Measurements from ENCODE around the gene MR1.
"Not testable (repeated sequence)": the region's sequence is repeated elsewhere in the genome, so short reads cannot be mapped to it uniquely, and the experiment has no call there.

The MR1 gene

DNA sequence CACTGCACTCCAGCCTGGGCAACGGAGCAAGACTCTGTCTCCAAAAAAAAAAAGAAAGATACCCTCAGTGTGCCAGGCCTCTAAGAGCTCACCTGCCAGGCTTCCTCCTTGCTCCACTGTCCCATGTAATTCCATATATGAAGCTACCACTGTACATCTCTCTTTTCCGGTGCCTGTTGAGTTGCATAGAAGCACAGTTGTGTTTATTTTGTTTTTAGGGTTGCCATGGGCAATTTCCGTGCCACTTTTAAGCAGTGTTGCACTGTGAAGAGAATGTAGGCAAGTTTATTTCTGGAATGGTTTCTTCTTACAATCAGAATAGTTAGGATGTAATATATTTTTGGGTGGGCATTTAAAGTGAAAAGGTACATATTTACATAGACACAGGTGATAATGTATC is 23.3 kb downstream of the MR1 start:
- Histone ChIP-seq H3K4me1 (ENCODE audit: control insufficient read depth, insufficient read depth, low read length) (peaks cover 2% of the 10 kb centered on the region), H3K9me3 (replicated peaks; ENCODE audit: low read length) (no peaks in the 10 kb centered on the region), H3K4me2 (ENCODE audit: low read length) (no peak overlapping the region), H3K27me3 (ENCODE audit: control insufficient read depth, insufficient read depth, low read length) (no peaks in the 10 kb centered on the region), H3K36me3 (ENCODE audit: insufficient read depth, low read length) (no peaks in the 10 kb centered on the region), H3K4me3 (ENCODE audit: low read length) (no peak overlapping the region), H3K9ac (ENCODE audit: low read depth, low read length) (no peak overlapping the region)

DNA sequence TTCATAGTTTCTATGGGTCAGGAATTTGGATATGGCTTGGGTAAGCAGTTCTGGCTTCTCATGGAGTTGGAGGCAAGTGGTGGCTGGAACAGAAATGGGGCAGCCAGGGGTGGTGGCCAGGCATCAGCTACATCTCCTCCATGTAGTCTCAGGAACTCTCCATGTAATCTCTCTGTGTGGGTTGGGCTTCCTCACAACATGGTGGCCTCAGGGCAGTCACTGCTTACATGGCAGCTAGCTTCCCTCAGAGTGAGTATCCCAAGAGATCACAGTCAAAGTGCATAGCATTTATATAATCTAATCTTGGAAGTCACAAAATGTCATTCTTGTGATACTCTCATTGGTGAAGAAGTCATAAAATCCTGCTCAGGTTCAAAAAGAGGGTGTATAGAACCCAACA is 25.7 kb downstream of the MR1 start:
- H3K9ac ChIP-seq (ENCODE audit: low read depth, low read length): no peak overlapping the region
- H3K4me2 ChIP-seq (ENCODE audit: low read length): no peak overlapping the region
- H3K9me3 ChIP-seq (replicated peaks; ENCODE audit: low read length): no peaks in the 10 kb centered on the region
- H3K4me1 ChIP-seq (ENCODE audit: control insufficient read depth, insufficient read depth, low read length): peaks cover 13% of the 10 kb centered on the region
- no peaks in the 10 kb centered on the region for H3K27me3 ChIP-seq (ENCODE audit: control insufficient read depth, insufficient read depth, low read length)
- no peaks in the 10 kb centered on the region for H3K36me3 ChIP-seq (ENCODE audit: insufficient read depth, low read length)
- H3K4me3 ChIP-seq (ENCODE audit: low read length): no peak overlapping the region

DNA sequence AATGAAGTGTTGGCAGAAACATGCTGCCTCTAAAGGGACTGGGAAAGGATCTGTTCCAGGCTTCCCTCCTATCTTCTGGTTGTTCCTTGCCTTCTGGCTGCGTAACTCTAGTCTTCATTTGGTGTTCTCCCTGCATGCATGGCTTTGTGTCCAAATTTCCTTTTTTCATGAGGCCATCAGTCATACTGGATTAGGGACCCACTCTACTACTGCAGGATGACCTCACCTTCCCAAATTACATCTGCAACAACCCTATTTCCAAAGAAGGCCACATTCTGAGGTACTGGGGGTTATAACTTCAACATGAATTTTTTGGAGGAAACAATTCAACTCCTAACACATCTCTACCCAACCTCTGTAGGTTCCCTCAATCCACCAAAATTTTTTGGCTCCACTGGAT is 26.3 kb downstream of the MR1 start:
- Histone ChIP-seq H3K4me2 (ENCODE audit: low read length) (no peak overlapping the region), H3K9me3 (replicated peaks; ENCODE audit: low read length) (no peaks in the 10 kb centered on the region), H3K4me3 (ENCODE audit: low read length) (no peak overlapping the region), H3K27me3 (ENCODE audit: control insufficient read depth, insufficient read depth, low read length) (no peaks in the 10 kb centered on the region), H3K9ac (ENCODE audit: low read depth, low read length) (no peak overlapping the region), H3K36me3 (ENCODE audit: insufficient read depth, low read length) (no peaks in the 10 kb centered on the region), H3K4me1 (ENCODE audit: control insufficient read depth, insufficient read depth, low read length) (peaks cover 13% of the 10 kb centered on the region)

DNA sequence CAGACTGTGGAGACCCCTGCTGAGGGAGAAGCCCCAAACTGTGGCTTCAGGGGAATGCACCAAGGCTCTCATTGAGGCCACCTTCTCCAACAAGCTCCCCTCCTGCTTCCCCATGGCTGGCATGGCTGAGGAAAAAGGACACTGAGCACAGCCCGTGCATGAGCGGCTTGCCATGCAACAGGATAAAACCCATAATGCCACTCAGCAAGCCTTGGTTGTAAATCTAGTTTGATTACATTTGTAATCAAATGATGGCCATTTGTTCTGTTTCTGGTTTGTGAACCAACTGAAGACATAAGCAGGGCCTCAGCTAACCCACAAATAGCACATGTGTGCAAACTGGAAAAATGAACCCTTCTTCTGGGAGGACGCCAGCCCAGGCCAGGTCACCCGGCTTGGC is 27.2 kb downstream of the MR1 start:
- H3K36me3 ChIP-seq (ENCODE audit: insufficient read depth, low read length); H3K4me3 ChIP-seq (ENCODE audit: low read length); H3K4me2 ChIP-seq (ENCODE audit: low read length); H3K9ac ChIP-seq (ENCODE audit: low read depth, low read length); H3K27me3 ChIP-seq (ENCODE audit: control insufficient read depth, insufficient read depth, low read length); H3K9me3 ChIP-seq (replicated peaks; ENCODE audit: low read length): not testable (repeated sequence)
- peaks cover 13% of the 10 kb centered on the region for H3K4me1 ChIP-seq (ENCODE audit: control insufficient read depth, insufficient read depth, low read length)

DNA sequence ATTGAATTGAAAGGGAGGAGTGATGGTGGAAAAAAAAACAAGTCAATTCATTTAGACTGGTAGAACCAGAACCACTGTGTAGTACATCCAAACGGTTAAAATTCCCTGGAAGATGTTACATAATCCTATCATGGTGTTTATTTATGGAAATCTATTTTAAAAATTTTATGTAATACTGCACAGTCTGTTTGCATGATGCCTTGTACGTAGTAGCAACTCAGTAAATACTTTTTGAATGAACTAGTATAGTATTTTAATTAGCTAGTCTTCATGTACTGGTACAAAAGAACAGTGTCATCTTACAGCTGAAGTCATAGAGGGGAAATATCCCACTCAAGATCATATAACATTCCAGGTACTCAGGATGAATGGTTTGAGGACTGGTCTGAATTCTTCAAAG is 27.7 kb downstream of the MR1 start:
- Histone ChIP-seq H3K9me3 (replicated peaks; ENCODE audit: low read length) (no peaks in the 10 kb centered on the region), H3K4me2 (ENCODE audit: low read length) (no peak overlapping the region), H3K36me3 (ENCODE audit: insufficient read depth, low read length) (no peaks in the 10 kb centered on the region), H3K27me3 (ENCODE audit: control insufficient read depth, insufficient read depth, low read length) (no peaks in the 10 kb centered on the region), H3K4me1 (ENCODE audit: control insufficient read depth, insufficient read depth, low read length) (peaks cover 13% of the 10 kb centered on the region), H3K9ac (ENCODE audit: low read depth, low read length) (no peak overlapping the region), H3K4me3 (ENCODE audit: low read length) (no peak overlapping the region)

DNA sequence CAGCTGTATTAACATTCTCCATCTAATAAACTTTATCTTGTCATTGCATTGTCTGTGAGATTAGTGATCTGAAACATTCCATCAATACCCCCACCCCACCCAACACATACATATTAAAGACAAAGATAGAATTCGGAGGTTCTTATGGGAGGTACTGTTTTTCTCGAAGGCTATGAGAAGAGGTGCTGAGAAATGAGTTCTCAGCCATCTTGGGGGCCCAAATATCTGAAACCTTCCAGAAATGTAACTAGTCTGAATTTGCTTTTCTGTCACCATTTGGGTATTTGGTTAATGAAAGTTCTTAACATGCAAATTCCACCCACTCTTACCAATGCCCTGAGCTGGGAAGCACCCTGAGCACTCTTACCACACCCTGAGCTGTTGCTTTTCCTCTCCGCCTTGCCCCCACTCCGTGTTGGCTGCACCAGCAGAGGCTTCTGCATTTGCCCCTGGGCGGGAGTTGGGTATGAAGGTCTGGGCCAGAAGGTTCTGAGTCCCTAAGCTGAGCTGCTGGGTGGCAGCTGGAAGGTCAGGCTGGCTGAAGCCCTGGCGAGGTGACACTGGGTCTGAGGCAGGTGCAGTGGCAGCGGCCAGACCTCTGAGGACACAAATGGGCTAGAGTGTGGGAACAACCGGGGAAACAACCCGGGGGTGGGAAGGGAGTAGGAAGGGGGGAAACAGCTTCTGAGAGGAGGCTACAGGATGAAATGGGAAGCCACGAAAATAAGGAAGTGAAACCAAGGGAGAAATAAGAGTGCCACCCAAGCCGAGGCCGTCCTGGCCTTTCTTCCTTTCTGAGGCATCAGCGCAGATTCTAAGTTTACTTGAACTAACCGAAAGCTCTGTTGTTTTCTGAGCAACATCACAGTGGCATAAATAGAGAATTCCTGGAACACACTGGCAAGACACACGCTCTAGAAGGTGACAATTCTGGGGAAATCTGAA is 28.4 kb downstream of the MR1 start:
- Histone ChIP-seq H3K4me3 (ENCODE audit: low read length) (peak overlapping the region; percentile 43), H3K27me3 (ENCODE audit: control insufficient read depth, insufficient read depth, low read length) (no peaks in the 10 kb centered on the region), H3K4me1 (ENCODE audit: control insufficient read depth, insufficient read depth, low read length) (peaks cover 13% of the 10 kb centered on the region), H3K4me2 (ENCODE audit: low read length) (peak overlapping the region; percentile 73), H3K9ac (ENCODE audit: low read depth, low read length) (peak overlapping the region; percentile 57), H3K9me3 (replicated peaks; ENCODE audit: low read length) (no peaks in the 10 kb centered on the region), H3K36me3 (ENCODE audit: insufficient read depth, low read length) (no peaks in the 10 kb centered on the region)

DNA sequence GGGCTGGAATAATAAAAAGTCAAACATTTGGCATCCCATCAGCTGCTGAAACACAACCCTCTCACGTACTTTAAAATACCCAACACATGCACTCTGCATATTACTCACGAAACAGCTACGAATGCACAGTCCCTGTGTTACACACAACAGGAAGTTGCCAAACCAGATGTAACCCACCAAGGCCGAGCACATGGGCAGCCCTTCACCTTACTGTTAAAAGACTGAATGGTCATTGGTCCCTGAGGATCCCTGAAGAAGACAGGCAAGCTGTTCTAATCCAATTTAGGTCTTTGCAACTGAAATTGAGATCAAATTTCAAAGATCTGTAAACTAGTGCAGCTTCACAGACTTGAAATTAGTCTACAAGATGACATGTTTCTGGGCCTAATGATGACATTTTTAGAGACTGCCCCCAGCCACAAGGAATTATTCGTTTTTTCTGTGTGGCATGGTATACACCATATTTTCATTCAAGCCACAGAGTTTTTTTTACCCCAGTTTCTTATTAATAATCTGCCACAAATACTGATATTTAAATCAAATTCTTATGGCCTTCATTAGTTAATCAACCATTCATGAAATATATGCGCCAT is 29.1 kb downstream of the MR1 start:
- Histone ChIP-seq H3K9ac (ENCODE audit: low read depth, low read length) (peak overlapping the region; percentile 57), H3K4me3 (ENCODE audit: low read length) (peak overlapping the region; percentile 43)

DNA sequence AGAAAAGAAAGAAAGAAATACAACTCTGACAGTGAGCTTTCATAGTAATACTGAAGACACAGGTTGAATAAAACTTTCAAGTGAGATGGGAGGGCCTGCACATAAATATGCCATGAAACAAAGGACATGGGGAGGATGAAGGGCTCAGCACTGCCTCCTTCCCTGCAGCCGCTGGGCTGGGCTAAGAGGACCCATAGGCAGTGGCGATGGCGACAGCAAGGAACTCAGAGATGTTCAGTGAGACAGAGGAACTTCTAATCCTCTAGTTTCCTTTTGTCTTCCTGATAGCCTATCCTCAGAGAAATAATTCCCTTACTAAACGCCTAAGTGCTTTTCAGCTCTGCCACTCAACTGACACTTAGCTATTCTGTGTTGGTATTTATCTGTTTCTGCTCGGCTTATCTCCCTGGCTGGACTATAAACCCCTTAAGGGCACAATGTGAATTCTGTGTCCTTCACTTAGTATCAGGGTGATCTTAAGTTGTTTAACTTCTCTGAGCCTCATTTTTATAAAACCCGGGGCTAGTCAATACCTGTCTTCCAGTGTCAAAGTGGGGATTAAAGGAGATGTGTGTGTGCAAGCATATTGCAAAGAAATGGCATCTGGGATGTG is 30.3 kb downstream of the MR1 start:
- Histone ChIP-seq H3K36me3 (ENCODE audit: insufficient read depth, low read length) (no peaks in the 10 kb centered on the region), H3K9ac (ENCODE audit: low read depth, low read length) (no peak overlapping the region), H3K4me2 (ENCODE audit: low read length) (no peak overlapping the region), H3K4me1 (ENCODE audit: control insufficient read depth, insufficient read depth, low read length) (peaks cover 13% of the 10 kb centered on the region), H3K9me3 (replicated peaks; ENCODE audit: low read length) (no peaks in the 10 kb centered on the region), H3K4me3 (ENCODE audit: low read length) (no peak overlapping the region), H3K27me3 (ENCODE audit: control insufficient read depth, insufficient read depth, low read length) (no peaks in the 10 kb centered on the region)

More for the DNA sequence above, 29.1 kb downstream of the MR1 start:
- Histone ChIP-seq H3K4me2 (ENCODE audit: low read length) (peak overlapping the region; percentile 73), H3K36me3 (ENCODE audit: insufficient read depth, low read length) (no peaks in the 10 kb centered on the region), H3K4me1 (ENCODE audit: control insufficient read depth, insufficient read depth, low read length) (peaks cover 13% of the 10 kb centered on the region), H3K27me3 (ENCODE audit: control insufficient read depth, insufficient read depth, low read length) (no peaks in the 10 kb centered on the region), H3K9me3 (replicated peaks; ENCODE audit: low read length) (no peaks in the 10 kb centered on the region)

DNA sequence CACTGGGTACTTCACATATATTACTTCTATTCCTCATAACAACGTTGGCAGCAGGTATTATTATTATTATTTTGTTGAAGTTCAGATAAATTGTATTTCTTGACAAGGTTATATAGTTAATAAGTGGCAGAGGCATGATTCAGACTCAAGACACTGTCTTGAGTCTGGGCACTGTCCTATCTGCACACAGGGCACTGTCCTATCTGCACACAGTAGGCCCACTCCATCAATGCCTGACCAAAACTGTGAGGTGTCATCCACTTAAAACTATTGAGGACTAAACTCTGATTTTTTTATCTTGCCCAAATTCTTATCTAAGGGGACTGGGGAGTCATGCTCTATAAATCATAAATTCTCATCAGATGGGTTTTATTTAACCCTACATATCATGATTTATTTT is 30.9 kb downstream of the MR1 start:
- Histone ChIP-seq H3K4me1 (ENCODE audit: control insufficient read depth, insufficient read depth, low read length) (peaks cover 13% of the 10 kb centered on the region), H3K36me3 (ENCODE audit: insufficient read depth, low read length) (no peaks in the 10 kb centered on the region), H3K9ac (ENCODE audit: low read depth, low read length) (no peak overlapping the region), H3K4me3 (ENCODE audit: low read length) (no peak overlapping the region), H3K27me3 (ENCODE audit: control insufficient read depth, insufficient read depth, low read length) (no peaks in the 10 kb centered on the region), H3K9me3 (replicated peaks; ENCODE audit: low read length) (no peaks in the 10 kb centered on the region), H3K4me2 (ENCODE audit: low read length) (no peak overlapping the region)

DNA sequence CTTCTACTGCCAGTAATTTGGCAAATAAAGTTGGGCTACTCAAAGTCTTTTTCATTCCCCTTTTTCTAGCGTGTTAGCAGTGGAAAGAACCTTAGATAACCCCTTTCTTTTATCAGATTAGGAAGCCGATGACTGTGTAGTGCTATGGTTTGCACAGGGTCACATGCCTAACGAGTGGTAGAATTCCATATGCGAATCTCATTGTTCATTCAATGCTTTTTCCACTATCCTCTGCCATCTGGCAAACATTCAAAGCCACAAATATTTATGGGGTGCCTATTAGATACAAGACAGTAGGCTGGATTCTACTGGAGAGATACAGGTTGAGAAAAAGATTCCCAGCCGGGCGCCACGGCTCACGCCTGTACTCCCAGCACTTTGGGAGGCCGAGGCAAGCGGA is 39.9 kb downstream of the MR1 start:
- H3K4me1 ChIP-seq (ENCODE audit: control insufficient read depth, insufficient read depth, low read length): peaks cover 19% of the 10 kb centered on the region
- H3K4me3 ChIP-seq (ENCODE audit: low read length): no peak overlapping the region
- no peaks in the 10 kb centered on the region for H3K27me3 ChIP-seq (ENCODE audit: control insufficient read depth, insufficient read depth, low read length)
- no peak overlapping the region for H3K4me2 ChIP-seq (ENCODE audit: low read length)
- no peaks in the 10 kb centered on the region for H3K9me3 ChIP-seq (replicated peaks; ENCODE audit: low read length)
- no peak overlapping the region for H3K9ac ChIP-seq (ENCODE audit: low read depth, low read length)
- H3K36me3 ChIP-seq (ENCODE audit: insufficient read depth, low read length): no peaks in the 10 kb centered on the region

DNA sequence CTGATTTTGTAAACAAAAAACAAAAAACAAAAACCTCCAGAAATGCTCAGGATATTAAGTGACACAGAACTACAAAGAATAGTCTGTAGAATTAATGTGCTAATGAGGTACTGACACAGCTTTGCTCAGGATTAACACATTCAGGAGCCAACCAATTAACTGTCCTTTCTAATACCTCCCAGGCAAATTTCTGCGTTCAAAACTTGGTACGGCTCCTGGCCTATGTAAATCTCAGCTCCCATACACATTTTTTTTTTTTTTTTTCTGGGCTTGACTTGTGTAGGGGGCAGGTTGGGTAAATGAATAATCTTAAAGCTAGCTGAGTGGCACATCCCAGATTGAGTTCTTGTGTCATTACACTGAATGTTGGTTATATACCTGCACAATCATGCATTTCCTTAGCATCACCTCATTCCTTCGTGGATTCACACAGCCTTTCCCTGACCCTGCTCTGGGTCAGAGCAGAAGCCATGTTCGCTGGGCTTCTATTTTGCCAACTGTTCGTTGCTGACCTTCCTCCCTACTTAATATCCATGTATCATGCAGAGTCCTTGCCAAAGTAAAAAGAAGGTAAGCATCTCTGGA is 42.1 kb downstream of the MR1 start:
- H3K9me3 ChIP-seq (replicated peaks; ENCODE audit: low read length): no peaks in the 10 kb centered on the region
- peaks cover 30% of the 10 kb centered on the region for H3K4me1 ChIP-seq (ENCODE audit: control insufficient read depth, insufficient read depth, low read length)
- H3K4me2 ChIP-seq (ENCODE audit: low read length): no peak overlapping the region
- no peak overlapping the region for H3K9ac ChIP-seq (ENCODE audit: low read depth, low read length)
- H3K4me3 ChIP-seq (ENCODE audit: low read length): no peak overlapping the region
- no peaks in the 10 kb centered on the region for H3K27me3 ChIP-seq (ENCODE audit: control insufficient read depth, insufficient read depth, low read length)
- no peaks in the 10 kb centered on the region for H3K36me3 ChIP-seq (ENCODE audit: insufficient read depth, low read length)

Measured in skeletal muscle satellite cell (primary cell).